HG02870 (cell line): ENCODE results near the gene KSR2.

ENCODE experiments used
- ATAC-seq: cut with Tn5 transposase; IDR thresholded peaks from one replicate; pipeline ENCODE4 v1.9.1; 2021; ENCODE audit warnings: mild to moderate bottlenecking, moderate library complexity; ENCODE audit not compliant: unreplicated experiment

KSR2 gene

DNA sequence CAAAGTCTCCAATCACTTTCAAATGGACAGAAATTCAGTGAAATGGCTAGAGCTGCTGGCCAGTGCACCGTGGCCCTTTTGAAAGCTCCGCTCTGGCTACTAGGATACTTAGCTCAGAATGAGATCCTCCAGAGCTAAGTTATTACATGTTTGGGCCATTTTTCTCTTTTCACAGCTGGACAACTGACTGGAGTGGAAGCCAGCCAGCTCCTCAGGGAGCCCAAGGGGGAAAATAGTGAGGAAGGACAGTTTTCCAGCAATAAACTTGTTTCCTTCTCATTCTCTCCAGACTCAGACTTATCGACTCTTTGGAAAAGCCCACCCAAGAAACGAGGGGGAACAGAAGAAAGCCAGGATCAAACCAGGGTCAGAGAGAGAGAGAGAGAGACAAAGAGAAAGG, 266.0 kb downstream of the KSR2 start:
- no peak for ATAC-seq

DNA sequence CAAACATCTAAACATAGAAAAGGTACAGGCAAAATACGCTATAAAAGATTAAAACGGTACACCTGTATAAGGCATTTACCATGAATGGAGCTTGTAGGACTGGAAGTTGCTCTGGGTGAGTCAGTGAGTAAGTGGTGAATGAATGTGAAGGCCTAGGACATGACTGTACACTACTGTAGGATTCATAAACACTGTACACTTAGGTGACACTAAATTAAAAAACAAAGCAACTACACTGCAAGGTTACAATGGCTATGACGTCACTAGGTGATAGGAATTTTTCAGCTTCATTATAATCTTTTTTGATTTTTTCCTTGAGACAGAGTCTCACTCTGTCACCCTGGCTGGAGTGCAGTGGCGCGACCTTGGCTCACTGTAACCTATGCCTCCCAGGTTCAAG, 269.2 kb downstream of the KSR2 start:
- ATAC-seq: no peak

DNA sequence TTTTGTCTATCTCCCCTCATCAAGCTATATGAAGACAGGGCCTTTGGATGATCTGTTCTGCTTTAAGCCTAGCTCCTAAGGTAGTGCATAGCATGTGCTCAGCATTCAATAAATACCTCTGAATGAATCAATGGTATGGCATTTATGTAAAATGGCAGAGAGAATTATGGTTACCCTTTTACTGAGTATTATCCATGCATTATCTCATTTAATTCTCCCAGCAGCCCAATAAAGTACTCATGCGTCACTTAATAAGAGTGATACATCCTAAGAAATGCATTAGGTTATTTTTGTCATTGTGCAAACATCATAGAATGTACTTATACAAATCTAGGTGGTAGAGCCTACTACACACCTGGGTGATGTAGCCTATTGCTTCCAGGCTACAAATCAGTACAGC, 269.7 kb downstream of the KSR2 start:
- no peak for ATAC-seq

DNA sequence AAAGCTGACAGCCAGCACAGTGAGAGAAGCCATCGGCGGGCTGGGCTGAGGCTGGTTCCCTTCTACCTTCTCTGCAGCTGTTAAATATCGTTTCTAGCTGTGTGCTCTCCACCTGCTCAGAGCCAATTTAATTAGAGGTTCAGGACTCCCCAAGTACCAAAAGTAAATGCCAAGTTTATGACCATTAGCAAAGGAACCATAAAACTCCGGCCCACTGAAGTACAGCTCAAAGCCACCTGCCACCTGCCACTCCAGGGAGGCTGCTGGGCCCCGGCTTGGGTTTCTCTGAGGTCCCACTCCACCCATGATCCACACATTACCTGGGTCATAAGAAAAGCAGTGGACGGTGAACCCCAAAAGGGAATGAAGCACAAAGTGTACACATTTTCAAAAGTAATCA, 272.8 kb downstream of the KSR2 start:
- ATAC-seq: no peak

DNA sequence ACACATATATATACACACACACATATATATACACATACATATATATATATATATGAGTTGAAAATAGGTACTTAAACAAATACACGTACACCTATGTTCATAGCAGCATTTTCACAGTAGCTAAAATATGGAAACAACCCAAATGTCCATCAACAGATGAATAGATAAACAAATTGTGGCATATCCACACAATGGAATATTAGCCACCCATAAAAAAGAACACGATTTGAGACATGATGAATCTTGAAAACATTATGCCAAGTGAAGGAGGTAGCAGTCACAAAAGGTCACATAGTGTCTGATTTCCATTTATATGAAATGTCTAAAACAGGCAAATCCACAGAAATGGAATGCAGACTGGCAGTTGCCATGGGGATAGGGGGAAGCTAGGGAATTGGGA, 276.3 kb downstream of the KSR2 start:
- ATAC-seq: no peak

DNA sequence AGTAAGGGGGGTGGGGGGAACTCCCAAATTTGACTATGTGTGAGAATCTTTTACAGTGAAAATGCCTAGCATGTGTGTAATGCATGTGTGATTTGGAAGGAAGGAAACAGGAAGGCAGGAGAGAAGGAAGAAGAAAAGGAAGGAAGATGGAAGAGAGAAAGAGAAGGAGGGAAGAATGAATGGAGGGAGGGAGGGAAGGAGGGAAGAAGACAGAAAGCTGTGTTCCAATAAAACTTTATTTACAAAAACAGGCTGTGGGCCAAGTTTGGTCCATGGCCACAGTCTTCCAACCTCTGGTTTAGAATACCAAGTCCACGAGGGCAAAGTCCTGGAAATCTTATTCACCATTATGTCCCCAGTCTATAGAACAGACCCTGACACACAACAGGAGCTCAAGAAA, 278.9 kb downstream of the KSR2 start:
- ATAC-seq: no peak

DNA sequence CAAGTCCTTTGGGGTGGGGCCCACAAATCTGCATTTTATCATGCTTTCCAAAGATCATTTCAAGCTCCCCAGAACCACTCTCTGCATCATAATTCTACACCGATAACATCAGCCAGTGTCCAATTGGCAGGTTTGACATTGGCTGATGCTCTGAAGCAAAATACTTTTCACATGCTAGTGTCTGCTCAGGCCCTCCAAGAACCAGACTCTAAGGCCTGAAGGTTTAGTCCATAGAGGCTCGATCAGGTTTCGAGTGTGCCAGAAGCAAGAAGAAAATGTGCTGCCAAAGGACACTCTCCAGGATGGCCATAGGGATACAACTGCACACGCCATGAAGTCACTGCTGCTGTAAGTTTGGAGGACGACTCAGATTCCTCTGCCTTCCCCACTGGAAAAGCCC, 280.3 kb downstream of the KSR2 start:
- ATAC-seq: no peak

DNA sequence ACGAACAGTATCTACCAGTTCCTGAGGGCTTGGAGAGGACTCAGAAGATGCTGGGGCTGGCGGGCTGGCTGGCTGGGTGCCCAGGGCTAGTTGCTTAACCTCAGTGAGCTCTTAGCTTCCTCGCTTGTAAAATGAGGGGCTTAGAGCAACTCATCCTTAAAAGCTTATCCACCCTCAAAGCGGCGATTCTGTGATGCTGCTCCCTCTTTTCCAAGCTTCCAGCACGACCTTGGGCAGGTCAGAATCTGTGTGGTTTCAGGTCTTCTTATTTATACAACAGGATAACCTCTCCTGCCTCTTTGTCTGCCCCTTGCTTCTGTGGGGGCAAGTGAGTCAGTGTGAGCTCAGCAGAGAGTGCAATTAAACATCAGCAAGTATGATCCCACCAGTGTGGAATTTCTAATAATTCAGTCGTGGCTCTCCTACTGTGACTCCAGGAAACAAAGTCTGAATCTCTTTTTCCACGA, 281.8 kb downstream of the KSR2 start:
- no peak for ATAC-seq

DNA sequence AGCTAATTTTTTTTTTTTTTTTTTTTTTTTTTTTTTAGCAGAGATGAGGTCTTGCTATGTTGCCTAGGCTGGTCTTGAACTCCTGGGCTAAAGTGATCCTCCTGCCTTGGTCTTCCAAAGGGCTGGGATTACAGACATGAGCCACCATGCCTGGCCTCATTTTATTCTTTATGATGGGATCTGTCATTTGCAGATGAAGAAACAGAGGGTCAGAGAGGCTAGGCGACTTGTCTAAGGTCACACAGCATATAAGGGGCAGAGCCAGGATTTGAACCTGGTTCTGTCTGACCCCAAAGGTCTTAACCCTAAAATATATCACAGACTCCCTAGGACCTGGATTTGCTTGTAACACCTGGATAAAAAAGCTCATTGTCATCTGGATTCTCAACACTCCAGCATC, 282.6 kb downstream of the KSR2 start:
- no peak for ATAC-seq

DNA sequence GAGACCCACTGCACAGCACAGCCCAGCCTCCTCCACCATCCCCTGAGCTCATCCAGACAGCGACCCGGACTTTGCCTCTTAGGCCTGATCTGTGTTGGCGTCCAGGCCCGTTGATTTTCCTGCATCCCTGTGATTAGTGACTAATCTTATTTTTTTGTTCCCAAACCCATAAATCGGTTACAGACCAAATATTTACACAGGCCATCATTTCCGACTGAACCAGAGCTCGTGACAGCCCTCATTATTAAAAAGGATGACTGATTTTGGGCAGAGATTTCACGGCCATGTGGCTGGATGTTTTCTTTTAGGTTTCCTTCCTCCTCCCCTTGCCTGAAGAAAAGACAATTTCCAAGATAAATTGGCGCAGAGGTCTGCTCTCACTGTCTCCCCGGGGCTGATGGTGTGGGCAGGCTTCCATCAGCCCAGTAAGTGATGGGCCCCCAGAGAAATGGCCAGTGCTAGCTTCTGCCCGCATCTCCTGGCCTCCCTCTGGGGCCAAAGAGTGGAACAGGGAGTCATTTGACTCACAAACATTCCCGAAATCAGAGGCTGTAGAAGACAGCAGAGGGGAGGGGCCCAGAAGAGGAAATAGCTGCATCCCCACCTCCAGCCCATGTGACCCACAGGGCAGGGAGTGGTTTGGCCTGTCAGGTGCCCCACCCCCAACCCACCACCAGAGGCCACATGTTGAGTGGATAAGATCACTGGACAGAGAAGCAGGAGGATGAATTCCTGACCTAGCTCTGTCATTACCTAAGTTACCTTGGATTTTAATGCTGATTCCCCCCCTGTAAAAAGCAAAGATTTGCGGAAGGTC, 283.5 kb downstream of the KSR2 start:
- ATAC-seq: no peak

DNA sequence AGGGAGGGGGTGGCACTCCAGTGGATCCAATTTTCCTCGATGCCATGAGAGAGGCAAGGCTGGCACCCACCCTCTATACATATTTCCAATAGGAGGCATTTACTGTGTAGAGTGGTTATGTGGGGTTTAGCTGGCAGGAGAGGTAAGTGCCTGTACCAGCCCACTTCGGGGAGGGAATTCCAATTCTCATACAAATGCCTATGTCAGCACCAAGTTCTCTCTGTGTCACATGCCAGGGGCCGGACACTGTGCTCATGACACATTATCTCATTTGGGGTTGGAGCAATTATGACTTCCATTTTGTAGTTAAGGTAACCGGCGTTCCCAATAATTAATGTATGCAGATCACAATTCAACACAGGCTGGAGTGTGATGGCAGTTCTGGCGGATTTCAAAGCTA, 284.3 kb downstream of the KSR2 start:
- no peak for ATAC-seq

DNA sequence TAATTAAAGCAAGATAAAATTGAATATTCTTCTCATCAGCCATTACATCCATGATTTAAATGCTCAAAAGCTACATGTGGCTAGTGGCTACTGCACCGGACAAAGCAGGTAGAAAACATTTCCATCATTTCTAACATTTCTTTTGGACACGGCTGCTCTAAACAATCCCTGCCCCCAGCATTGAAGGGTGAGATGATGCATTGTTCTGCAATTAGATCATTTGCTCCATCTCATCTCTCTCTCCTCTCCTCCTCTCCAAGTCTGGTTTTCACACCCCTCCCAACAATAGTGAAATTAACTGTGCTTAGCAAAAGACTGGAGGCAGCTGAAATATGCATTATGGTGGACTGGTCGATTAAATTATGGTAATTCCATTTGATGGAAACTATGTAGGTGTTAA, 288.5 kb downstream of the KSR2 start:
- no peak for ATAC-seq

DNA sequence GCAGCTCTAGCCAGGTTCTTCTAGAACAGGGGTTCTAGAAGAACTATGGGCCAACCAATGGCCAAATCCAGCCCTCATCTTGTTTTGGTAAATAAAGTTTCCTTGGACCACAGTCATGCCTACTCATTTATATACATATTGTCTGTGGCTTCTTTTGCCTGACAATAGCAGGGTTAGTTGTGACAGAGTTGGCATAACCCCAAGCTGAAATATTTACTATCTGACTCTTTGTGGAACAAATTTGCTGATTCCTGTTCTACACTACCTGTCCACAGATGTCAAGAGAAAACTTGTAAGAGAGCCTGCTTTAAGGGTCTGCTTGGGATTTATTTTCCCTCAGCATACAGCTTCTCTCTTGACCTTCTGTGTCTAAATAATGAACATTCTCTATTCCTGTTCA, 289.0 kb downstream of the KSR2 start:
- ATAC-seq: no peak

DNA sequence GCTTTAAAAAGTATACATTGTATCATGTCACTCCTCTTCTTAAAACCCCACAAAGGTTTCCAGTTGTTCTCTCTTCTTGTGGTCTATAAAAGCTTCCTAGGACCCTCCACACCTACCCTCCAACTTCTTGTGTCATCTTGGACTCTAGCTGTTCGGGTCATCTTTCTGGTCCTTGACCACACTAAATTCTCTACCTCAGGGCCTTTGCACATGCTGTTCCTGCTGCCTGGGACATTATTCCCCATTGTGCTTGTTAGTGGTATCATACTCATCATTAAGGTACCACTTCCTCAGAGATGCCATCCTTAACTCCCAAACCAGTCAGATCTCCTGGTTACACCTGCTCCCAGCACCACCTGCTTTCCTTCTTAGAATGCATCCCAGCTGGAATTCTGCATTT, 294.0 kb downstream of the KSR2 start:
- ATAC-seq: no peak

DNA sequence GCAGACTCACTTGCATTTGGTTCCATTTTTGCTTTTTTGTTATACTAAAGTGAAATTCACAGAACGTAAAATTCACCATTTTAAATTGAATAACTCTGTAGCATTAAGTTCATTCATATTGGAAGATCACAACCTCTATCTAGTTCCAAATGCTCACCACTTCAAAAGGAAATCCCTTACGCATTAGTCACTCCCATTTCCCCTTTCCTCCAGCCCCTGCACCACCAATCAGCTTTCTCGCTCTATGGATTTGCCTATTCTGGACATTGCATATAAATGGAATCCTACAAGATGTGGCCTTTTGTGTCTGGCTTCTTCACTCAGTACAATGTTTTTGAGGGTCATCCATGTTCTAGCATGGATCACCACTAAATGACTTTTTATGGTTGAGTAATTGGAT, 294.5 kb downstream of the KSR2 start:
- ATAC-seq: no peak

DNA sequence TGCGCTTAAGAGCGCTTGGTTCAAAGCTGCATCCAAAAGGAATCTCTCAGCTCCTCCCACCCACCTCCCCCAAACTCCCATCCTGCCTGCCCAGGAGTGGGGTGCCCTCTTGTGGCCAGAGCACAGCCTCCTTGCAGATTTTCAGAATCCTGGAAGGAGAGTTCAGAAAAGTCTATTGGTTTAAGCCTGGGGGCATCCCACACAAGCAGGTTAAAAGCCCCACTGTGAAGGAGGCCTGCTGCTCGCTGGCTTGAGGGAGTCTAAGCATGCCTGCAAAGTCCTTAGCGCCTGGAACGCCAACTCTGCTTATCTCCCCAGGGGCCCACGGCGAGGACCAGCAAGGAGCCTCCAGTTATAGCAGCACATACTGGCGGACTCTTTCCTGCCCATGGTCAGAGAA, 297.1 kb downstream of the KSR2 start:
- no peak for ATAC-seq

DNA sequence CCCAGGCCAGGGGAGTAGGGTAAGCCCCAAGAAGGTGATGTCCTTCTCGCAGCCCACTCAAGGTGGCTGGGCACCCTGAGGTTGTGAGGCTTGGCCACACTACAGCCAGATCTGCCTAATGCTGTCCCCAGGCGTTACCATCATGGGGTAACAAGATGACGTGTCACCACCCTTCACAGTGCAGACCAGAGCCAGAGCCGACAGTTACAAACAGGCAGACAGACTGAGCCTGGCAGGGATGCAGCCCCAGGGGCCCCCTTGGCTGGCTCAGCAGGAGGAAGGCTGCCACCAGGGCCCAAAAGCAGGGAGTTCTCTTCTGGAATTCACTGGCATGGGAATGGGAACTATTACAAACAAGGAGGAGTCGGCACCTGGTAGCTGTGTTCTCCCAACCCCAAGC, 304.6 kb downstream of the KSR2 start:
- ATAC-seq: no peak

DNA sequence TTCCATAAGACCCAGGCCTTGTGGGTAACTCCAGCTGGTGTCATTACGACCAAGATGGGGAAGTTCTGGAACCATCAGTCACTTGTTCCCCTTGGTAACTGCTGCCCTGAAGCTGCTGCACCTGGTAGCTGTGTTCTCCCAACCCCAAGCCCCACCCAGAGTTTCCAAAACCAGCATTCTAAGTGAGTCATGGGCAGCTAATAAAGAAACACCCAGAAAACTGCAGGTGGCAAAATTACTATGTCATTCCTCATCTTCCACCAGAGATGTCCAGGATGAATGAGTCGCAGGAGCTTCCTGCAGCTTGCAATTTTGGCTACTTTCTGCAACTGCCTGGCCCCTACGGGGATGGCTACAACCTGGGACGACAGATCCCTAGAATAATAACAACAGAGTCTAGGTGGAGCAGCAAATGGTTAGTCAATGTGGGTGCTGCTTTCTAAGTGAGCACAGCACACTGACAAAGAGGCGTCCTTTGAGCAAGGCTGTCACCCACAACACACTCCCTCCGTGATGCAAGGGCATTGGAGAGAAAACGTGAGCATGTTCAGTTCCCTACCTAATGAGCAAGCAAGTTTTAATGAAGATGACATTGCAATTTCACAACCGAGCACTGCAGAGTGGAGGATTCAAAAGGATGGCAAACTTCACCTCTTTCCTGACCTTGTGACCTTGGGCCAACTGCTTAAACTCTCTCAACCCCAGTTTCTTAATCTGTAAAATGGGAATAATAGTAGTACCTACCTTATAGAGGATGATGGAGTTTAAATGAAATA, 306.0 kb downstream of the KSR2 start:
- ATAC-seq: no peak

DNA sequence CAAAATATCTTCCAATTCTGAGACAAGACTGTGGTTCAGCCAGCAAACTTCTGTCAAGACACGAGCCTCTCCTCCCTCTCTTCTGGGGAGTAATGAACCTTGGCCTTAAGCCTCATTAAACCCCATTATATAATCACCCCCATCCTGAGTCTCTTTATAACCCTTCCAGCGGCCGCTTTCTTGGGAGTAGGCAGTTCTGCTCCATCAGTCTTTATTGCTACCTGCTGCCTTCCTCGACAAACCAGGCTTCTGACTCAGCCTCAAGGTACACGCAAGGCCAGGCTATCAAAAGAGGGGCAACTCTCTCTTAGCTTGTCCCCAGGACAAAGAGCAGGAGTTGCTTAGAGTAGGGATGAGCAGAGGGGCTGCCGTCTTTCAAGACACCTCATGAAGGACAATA, 306.6 kb downstream of the KSR2 start:
- no peak for ATAC-seq

DNA sequence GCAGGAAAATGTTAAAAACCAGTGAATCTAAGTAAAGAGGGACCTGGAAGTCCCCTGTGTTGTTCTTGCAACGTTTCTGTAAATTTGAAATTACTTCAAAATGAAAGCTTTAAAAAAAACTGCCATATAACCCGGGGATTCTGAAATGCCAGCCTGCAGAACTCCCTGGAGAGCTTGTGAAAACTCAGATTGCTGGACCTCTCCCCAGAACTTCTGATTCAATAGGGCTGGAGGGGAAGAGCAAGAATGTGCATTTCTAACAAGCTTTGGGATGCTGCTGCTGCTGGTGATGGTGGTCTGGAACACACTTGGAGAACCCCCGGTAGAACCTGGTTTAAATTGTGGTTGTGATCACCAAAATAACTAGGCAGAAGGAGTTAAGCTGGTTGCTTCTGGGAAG, 307.3 kb downstream of the KSR2 start:
- no peak for ATAC-seq

DNA sequence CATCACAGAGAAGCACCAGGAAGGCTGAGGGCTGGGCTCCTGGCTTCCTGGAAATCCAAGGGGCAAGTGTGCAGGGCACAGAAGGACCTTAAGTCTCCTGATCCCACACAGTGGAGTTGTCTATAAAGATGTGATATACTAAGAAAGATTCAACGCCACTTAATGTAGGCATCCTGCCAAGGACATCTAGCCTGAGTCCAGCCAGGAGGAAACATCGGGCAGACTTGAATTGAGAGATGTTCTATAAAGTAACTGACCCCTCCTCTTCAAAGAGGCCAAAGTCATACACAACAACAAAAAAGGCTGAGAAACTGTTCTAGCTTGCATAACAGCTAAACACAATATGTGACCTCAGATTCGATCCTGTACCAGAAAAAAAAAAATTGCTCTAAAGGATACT, 307.9 kb downstream of the KSR2 start:
- ATAC-seq: no peak

DNA sequence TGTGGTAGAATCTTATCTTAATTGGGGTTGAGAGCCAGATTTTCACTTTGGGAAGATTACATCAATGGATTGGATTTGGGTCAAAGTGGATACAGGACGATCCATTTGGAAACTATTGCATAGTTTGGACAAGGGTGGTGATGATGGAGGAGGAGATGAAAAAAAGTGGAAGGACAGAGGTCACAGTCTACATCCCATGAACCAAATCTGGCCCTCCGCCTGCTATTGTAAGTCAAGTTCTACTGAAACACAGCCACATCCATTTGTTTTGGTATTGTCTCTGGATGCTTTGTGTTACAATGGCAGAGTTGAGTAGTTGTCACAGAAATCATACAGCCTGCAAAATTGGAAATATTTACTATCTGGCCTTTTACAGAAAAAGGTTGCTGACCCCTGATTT, 310.6 kb downstream of the KSR2 start:
- ATAC-seq: no peak
